PC-9 (cell line): ENCODE measurements around the gene DHX30.

ENCODE experiments used
- EZH2 ChIP-seq: fragments of 200-600 bp; sonication (generic); IDR thresholded peaks from 2 replicates; pipeline ENCODE4 v1.8.0; 2017; ENCODE audit warnings: antibody characterized with exemption, low read depth
- TF ChIP-seq, protein P1 (sequence below): fragments of 200-600 bp; sonication (generic); conservative IDR thresholded peaks from 2 replicates; pipeline ENCODE4 v1.6.1; 2017; ENCODE audit warnings: mixed run types, antibody characterized with exemption, mild to moderate bottlenecking, moderate library complexity

GRCh38 chr3:47854267-47854666 is 51.3 kb downstream of the DHX30 start:
- TF ChIP-seq, protein P1, sequence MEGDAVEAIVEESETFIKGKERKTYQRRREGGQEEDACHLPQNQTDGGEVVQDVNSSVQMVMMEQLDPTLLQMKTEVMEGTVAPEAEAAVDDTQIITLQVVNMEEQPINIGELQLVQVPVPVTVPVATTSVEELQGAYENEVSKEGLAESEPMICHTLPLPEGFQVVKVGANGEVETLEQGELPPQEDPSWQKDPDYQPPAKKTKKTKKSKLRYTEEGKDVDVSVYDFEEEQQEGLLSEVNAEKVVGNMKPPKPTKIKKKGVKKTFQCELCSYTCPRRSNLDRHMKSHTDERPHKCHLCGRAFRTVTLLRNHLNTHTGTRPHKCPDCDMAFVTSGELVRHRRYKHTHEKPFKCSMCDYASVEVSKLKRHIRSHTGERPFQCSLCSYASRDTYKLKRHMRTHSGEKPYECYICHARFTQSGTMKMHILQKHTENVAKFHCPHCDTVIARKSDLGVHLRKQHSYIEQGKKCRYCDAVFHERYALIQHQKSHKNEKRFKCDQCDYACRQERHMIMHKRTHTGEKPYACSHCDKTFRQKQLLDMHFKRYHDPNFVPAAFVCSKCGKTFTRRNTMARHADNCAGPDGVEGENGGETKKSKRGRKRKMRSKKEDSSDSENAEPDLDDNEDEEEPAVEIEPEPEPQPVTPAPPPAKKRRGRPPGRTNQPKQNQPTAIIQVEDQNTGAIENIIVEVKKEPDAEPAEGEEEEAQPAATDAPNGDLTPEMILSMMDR, result no peak
- TF ChIP-seq EZH2, result no peak
